HG03108 (cell line): ENCODE data around the gene WWC1.
"Not testable (repeated sequence)": the region's sequence is repeated elsewhere in the genome, so short reads cannot be mapped to it uniquely, and the experiment has no call there.

ENCODE experiments used
- ATAC-seq: cut with Tn5 transposase; IDR thresholded peaks from one replicate; pipeline ENCODE4 v1.9.1; 2021; ENCODE audit warnings: moderate library complexity; ENCODE audit not compliant: unreplicated experiment

Gene WWC1

GRCh38 chr5:168307022-168307421 is 15.6 kb downstream of the WWC1 start:
- ATAC-seq = no peak

- no peak for ATAC-seq
Measured at GRCh38 chr5:168307925-168308584, 16.6 kb downstream of the WWC1 start.

- no peak for ATAC-seq
Measured at GRCh38 chr5:168308976-168309598, 17.6 kb downstream of the WWC1 start.

GRCh38 chr5:168310541-168310940 is 19.1 kb downstream of the WWC1 start:
- ATAC-seq = not testable (repeated sequence)

- no peak for ATAC-seq
Measured at GRCh38 chr5:168311061-168311566, 19.7 kb downstream of the WWC1 start.

GRCh38 chr5:168312606-168313295 is 21.3 kb downstream of the WWC1 start:
- ATAC-seq = no peak

GRCh38 chr5:168313596-168314204 is 22.3 kb downstream of the WWC1 start:
- ATAC-seq = no peak

GRCh38 chr5:168314735-168315411 is 23.4 kb downstream of the WWC1 start:
- ATAC-seq = no peak

GRCh38 chr5:168315416-168316138 is 24.1 kb downstream of the WWC1 start:
- no peak for ATAC-seq

- ATAC-seq = no peak
Measured at GRCh38 chr5:168316139-168316578, 24.7 kb downstream of the WWC1 start.

- no peak for ATAC-seq
Measured at GRCh38 chr5:168317096-168317520, 25.7 kb downstream of the WWC1 start.

- no peak for ATAC-seq
Measured at GRCh38 chr5:168317521-168318147, 26.2 kb downstream of the WWC1 start.

GRCh38 chr5:168318240-168318639 is 26.8 kb downstream of the WWC1 start:
- no peak for ATAC-seq

GRCh38 chr5:168319774-168320173 is 28.3 kb downstream of the WWC1 start:
- no peak for ATAC-seq

- no peak for ATAC-seq
Measured at GRCh38 chr5:168320805-168321204, 29.4 kb downstream of the WWC1 start.

GRCh38 chr5:168324859-168325630 is 33.6 kb downstream of the WWC1 start:
- no peak for ATAC-seq

- no peak for ATAC-seq
Measured at GRCh38 chr5:168327019-168327421, 35.6 kb downstream of the WWC1 start.

GRCh38 chr5:168327451-168327850 is 36.0 kb downstream of the WWC1 start:
- no peak for ATAC-seq

GRCh38 chr5:168327994-168328393 is 36.5 kb downstream of the WWC1 start:
- no peak for ATAC-seq
